Measurements from ENCODE around the gene FAM216A. TPM values are rescaled to one million over a fixed set of nuclear protein-coding genes. Genes with fewer than 3 reads are reported as not detected.
"Not testable (repeated sequence)": the region's sequence is repeated elsewhere in the genome, so short reads cannot be mapped to it uniquely, and the experiment has no call there.

Gene FAM216A
- total and polyA plus RNA-seq, 4 experiments from 2014 or later, result 7.5 to 16.9 (median 12.7) TPM

DNA sequence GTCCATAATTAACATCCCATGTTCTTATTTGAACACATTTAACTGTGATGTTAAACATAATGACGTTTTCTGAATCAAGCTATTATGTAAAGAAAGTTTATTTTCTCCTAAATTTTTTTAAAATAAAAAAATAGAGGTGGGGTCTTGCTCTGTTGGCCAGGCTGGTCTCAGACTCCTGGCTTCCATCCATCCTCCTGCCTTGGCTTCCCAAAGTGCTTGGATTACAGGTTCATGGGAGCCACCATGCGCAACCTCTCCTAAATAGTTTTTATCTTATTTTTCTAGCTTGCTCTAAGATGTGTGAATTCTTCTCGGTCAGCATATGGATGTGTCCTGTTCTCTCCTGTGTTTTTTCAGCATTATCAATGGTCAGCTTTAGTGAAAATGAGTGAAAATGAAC is 36.7 kb downstream of the FAM216A start:
- peaks cover 0 to 2% (median 0%) of the 10 kb centered on the region in 8 donors for H3K9me3 Mint-ChIP-seq
- peaks cover 0 to 10% of the 10 kb centered on the region in 2 donors for H3K36me3 Mint-ChIP-seq
- intact Hi-C loops (cut with micrococcal nuclease), result no loop called here
- no peak for DNase-seq
- H3K4me1 Mint-ChIP-seq, result peaks cover 10 to 24% (median 17%) of the 10 kb centered on the region in 4 donors
- H3K9me3 ChIP-seq (ENCODE audit: control insufficient read depth in 1 of 2, low read length in 2 of 2), result no peaks in the 10 kb centered on the region
- H3K27me3 ChIP-seq (ENCODE audit: insufficient read depth, low read length), result no peaks in the 10 kb centered on the region
- H3K4me3 Mint-ChIP-seq, result no peak overlapping the region
- POLR2A ChIA-PET (ENCODE audit: partially characterized antibody), result no interaction called here
- peaks cover 14% of the 10 kb centered on the region for H3K4me1 ChIP-seq (ENCODE audit: insufficient read depth, low read length)
- no peak overlapping the region for H3K27ac ChIP-seq (ENCODE audit: low read depth, low read length)
- H3K27me3 Mint-ChIP-seq, result no peaks in the 10 kb centered on the region
- H3K4me3 ChIP-seq (ENCODE audit: low read length in 2 of 2), result no peak overlapping the region
- no peak overlapping the region for H3K27ac Mint-ChIP-seq
- CTCF ChIA-PET (ENCODE audit: partially characterized antibody), result interaction anchor here (0.6 to 1.1 kb wide), 2 partner anchors 94 to 97 kb away, joined by 4 read pairs; no protein-coding TSS in a partner anchor
- no peaks in the 10 kb centered on the region for H3K36me3 ChIP-seq (ENCODE audit: insufficient read depth, low read length)

DNA sequence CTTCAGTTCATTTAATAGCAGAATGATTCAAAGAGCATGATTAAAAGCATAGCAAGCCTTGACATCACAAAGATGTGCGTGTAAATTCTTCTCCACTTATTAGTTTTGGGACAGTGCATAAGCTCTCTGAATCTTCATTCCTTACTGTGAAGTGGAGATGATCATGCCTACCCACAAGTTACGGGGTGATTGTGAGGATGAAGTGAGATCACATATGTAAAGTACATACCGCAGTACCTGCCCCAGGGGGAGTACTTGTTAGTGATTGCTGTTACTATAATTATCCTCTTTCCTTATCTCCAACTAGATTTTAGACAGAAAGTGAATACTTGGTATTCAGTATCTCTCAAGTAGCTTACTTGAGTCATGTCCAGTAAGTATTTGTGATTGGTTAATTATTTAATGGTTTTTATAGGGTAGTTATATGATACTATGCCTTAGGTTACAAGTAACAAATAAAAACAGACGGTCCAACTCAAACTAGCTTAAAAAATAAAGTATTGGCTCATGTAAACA is 39.5 kb downstream of the FAM216A start:
- Histone ChIP-seq H3K27ac (ENCODE audit: low read depth, low read length) (no peak overlapping the region), H3K4me3 (ENCODE audit: low read length in 2 of 2) (no peak overlapping the region), H3K27me3 (ENCODE audit: insufficient read depth, low read length) (no peaks in the 10 kb centered on the region), H3K4me1 (ENCODE audit: insufficient read depth, low read length) (no peaks in the 10 kb centered on the region), H3K9me3 (ENCODE audit: control insufficient read depth in 1 of 2, low read length in 2 of 2) (no peaks in the 10 kb centered on the region), H3K36me3 (ENCODE audit: insufficient read depth, low read length) (no peaks in the 10 kb centered on the region)
- no peak for DNase-seq
- Mint-ChIP-seq H3K36me3 (no peaks in the 10 kb centered on the region), H3K27ac (no peak overlapping the region), H3K4me1 (no peaks in the 10 kb centered on the region), H3K9me3 (no peaks in the 10 kb centered on the region), H3K27me3 (no peaks in the 10 kb centered on the region), H3K4me3 (no peak overlapping the region)
- ChIA-PET POLR2A (ENCODE audit: partially characterized antibody) (interaction anchor here (0.8 to 1.1 kb wide), 3 partner anchors 11 to 113 kb away, joined by 3 to 4 read pairs (median 3); no protein-coding TSS in a partner anchor), CTCF (ENCODE audit: partially characterized antibody) (interaction anchor here (0.8 to 2.3 kb wide), 9 partner anchors 9 to 319 kb away, joined by 3 to 10 read pairs (median 4); partner anchors contain the start of gene FAM216A)
- intact Hi-C loops (cut with micrococcal nuclease), result no loop called here

DNA sequence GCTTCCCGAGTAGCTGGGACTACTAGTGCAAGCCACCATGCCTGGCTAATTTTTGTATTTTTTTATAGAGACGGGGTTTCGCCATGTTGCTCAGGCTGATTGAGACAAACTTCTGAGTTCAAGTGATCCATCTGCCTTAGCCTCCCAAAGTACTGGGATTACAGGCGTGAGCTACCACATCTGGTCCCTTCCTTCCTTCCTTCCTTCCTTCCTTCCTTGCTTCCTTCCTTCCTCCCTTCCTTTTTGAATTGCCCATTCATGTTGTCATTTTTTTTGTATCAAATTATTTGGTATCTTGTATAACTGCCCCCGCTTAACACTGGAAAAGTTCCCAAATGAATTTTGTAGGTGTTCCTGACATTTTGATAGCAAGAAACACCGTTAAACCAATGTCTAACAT is 45.2 kb downstream of the FAM216A start:
- Histone ChIP-seq H3K4me1 (ENCODE audit: insufficient read depth, low read length) (no peaks in the 10 kb centered on the region), H3K4me3 (ENCODE audit: low read length in 2 of 2) (no peak overlapping the region), H3K9me3 (ENCODE audit: control insufficient read depth in 1 of 2, low read length in 2 of 2) (no peaks in the 10 kb centered on the region), H3K27ac (ENCODE audit: low read depth, low read length) (no peak overlapping the region), H3K27me3 (ENCODE audit: insufficient read depth, low read length) (no peaks in the 10 kb centered on the region), H3K36me3 (ENCODE audit: insufficient read depth, low read length) (no peaks in the 10 kb centered on the region)
- no peak overlapping the region for H3K27ac Mint-ChIP-seq
- intact Hi-C loops (cut with micrococcal nuclease), result loop anchor here (2.0 kb wide), 1 partner anchor 45 kb away; the partner anchor contains the start of genes FAM216A and GPN3
- no peak for DNase-seq
- ChIA-PET POLR2A (ENCODE audit: partially characterized antibody) (interaction anchor here (1.0 to 1.5 kb wide), 5 partner anchors 10 to 86 kb away, joined by 3 to 7 read pairs (median 4); partner anchors contain the start of genes FAM216A, GPN3, RAD9B and VPS29), CTCF (ENCODE audit: partially characterized antibody) (interaction anchor here (0.9 to 8.1 kb wide), 14 partner anchors 10 to 314 kb away, joined by 3 to 157 read pairs (median 4); partner anchors contain the start of genes ARPC3, FAM216A and GPN3)
- H3K9me3 Mint-ChIP-seq, result no peaks in the 10 kb centered on the region
- H3K4me3 Mint-ChIP-seq, result no peak overlapping the region
- no peaks in the 10 kb centered on the region for H3K36me3 Mint-ChIP-seq
- H3K4me1 Mint-ChIP-seq, result peaks cover 0 to 1% (median 0%) of the 10 kb centered on the region in 4 donors
- H3K27me3 Mint-ChIP-seq, result no peaks in the 10 kb centered on the region

DNA sequence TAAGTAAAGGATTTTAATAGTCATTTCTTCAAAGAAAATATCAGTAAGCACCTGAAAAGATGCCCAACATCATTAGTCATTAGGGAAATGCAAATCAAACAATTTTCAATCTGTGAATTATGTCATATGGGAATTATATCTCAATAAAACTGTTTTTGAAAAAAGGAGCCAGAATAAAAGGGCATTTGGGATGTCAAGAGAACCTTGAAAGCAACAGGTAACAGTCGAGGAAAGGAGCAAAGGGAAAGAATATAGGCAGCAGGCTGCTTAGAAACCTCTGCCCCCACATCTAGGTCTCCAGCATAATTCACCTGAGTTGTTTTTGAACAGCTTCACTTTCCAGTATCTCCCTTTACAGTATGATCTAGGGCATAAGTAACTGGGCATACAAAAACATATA is 45.7 kb downstream of the FAM216A start:
- Mint-ChIP-seq H3K4me1 (peaks cover 0 to 1% (median 0%) of the 10 kb centered on the region in 4 donors), H3K4me3 (no peak overlapping the region), H3K27ac (no peak overlapping the region), H3K27me3 (no peaks in the 10 kb centered on the region), H3K36me3 (no peaks in the 10 kb centered on the region), H3K9me3 (no peaks in the 10 kb centered on the region)
- POLR2A ChIA-PET (ENCODE audit: partially characterized antibody), result no interaction called here
- H3K36me3 ChIP-seq (ENCODE audit: insufficient read depth, low read length), result no peaks in the 10 kb centered on the region
- no peak for DNase-seq
- H3K27ac ChIP-seq (ENCODE audit: low read depth, low read length), result no peak overlapping the region
- H3K27me3 ChIP-seq (ENCODE audit: insufficient read depth, low read length), result no peaks in the 10 kb centered on the region
- H3K9me3 ChIP-seq (ENCODE audit: control insufficient read depth in 1 of 2, low read length in 2 of 2), result no peaks in the 10 kb centered on the region
- no peak overlapping the region for H3K4me3 ChIP-seq (ENCODE audit: low read length in 2 of 2)
- intact Hi-C loops (cut with micrococcal nuclease), result no loop called here
- H3K4me1 ChIP-seq (ENCODE audit: insufficient read depth, low read length), result no peaks in the 10 kb centered on the region
- CTCF ChIA-PET (ENCODE audit: partially characterized antibody), result interaction anchor here (0.9 to 8.1 kb wide), 5 partner anchors 11 to 88 kb away, joined by 3 to 157 read pairs (median 6); partner anchors contain the start of genes ARPC3, FAM216A and GPN3

DNA sequence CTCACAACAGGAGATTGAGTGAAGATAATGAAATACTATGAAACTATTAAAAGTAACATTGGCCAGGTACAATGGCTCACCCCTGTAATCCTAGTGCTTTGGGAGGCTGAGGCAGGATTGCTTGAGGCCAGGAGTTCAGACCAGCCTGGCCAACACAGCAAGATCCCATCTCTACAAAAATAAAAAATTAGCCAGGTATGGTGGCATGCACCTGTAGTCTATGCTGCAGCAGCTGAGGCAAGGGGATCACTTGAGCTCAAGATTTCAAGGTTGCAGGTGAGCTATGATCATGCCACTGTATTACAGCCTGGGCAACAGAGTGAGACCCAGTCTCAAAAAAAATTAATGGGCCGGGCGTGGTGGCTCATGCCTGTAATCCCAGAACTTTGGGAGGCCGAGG is 48.4 kb downstream of the FAM216A start:
- H3K4me1 Mint-ChIP-seq, result peaks cover 3 to 5% (median 5%) of the 10 kb centered on the region in 4 donors
- no peak overlapping the region for H3K4me3 Mint-ChIP-seq
- ChIA-PET POLR2A (ENCODE audit: partially characterized antibody) (no interaction called here), CTCF (ENCODE audit: partially characterized antibody) (interaction anchor here (0.7 to 8.1 kb wide), 3 partner anchors 9 to 85 kb away, joined by 3 to 157 read pairs (median 3); no protein-coding TSS in a partner anchor)
- no peaks in the 10 kb centered on the region for H3K9me3 ChIP-seq (ENCODE audit: control insufficient read depth in 1 of 2, low read length in 2 of 2)
- H3K27me3 Mint-ChIP-seq, result no peaks in the 10 kb centered on the region
- no peak for DNase-seq
- peaks cover 9% of the 10 kb centered on the region for H3K4me1 ChIP-seq (ENCODE audit: insufficient read depth, low read length)
- H3K36me3 Mint-ChIP-seq, result no peaks in the 10 kb centered on the region
- no peak overlapping the region for H3K27ac ChIP-seq (ENCODE audit: low read depth, low read length)
- no peaks in the 10 kb centered on the region for H3K27me3 ChIP-seq (ENCODE audit: insufficient read depth, low read length)
- intact Hi-C loops (cut with micrococcal nuclease), result no loop called here
- no peaks in the 10 kb centered on the region for H3K36me3 ChIP-seq (ENCODE audit: insufficient read depth, low read length)
- H3K9me3 Mint-ChIP-seq, result no peaks in the 10 kb centered on the region
- H3K27ac Mint-ChIP-seq, result no peak overlapping the region
- H3K4me3 ChIP-seq (ENCODE audit: low read length in 2 of 2), result no peak overlapping the region

DNA sequence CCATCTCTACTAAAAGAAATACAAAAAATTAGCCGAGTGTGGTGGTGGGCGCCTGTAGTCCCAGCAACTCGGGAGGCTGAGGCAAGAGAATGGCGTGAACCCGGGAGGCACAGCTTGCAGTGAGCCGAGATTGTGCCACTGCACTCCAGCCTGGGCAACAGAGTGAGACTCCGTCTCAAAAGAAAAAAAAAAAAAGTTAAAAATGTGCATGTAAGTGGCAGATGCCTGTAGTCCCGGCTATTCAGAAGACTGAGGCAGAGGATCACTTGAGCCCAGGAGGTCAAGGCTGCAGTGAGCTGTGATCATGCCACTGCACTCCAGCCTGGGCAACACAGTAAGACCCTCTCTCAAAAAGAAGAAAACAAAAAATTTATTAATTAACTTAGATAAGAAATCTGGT is 49.4 kb downstream of the FAM216A start:
- H3K27me3 Mint-ChIP-seq; H3K27me3 ChIP-seq (ENCODE audit: insufficient read depth, low read length); H3K9me3 Mint-ChIP-seq; CTCF ChIA-PET (ENCODE audit: partially characterized antibody); H3K27ac Mint-ChIP-seq; POLR2A ChIA-PET (ENCODE audit: partially characterized antibody); H3K4me3 Mint-ChIP-seq; H3K4me1 Mint-ChIP-seq; H3K9me3 ChIP-seq (ENCODE audit: control insufficient read depth in 1 of 2, low read length in 2 of 2); H3K36me3 ChIP-seq (ENCODE audit: insufficient read depth, low read length); intact Hi-C loops (cut with micrococcal nuclease); H3K36me3 Mint-ChIP-seq; DNase-seq; H3K4me3 ChIP-seq (ENCODE audit: low read length in 2 of 2); H3K27ac ChIP-seq (ENCODE audit: low read depth, low read length): not testable (repeated sequence)
- peaks cover 13% of the 10 kb centered on the region for H3K4me1 ChIP-seq (ENCODE audit: insufficient read depth, low read length)

DNA sequence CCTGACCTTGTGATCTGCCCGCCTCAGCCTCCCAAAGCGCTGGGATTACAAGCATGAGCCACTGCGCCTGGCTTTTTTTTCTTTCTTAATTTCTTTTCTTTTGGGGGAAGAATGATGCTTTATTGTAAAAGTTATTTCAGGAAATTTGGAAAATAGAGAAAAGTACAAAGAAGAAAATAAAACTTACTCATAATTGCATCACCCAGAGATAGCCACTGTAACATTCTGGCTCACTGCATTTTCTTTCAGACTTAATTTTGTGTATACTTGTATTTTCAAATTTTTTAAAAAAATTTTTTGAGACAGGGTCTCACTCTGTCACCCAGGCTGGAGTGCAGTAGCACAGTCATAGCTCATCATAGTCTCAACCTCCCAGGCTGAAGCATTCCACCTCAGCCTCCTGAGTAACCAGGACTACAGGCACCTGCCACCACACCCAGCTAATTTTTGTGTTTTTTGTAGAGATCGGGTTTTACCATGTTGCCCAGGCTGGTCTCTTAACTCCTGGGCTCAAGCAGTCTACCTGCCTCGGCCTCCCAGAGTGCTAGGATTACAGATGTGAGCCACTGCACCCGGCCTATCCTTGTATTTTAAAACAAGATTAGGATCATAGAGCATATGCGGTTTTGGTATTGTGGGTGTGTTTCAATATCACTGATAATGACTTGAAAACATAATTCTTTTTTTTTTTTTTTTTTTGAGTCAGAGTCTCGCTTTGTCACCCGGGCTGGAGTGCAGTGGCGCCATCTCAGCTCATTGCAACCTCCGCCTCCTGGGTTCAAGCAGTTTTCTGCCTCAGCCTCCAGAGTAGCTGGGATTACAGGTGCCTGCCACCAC is 52.4 kb downstream of the FAM216A start:
- H3K9me3 ChIP-seq (ENCODE audit: control insufficient read depth in 1 of 2, low read length in 2 of 2); H3K9me3 Mint-ChIP-seq; H3K4me3 ChIP-seq (ENCODE audit: low read length in 2 of 2); H3K36me3 ChIP-seq (ENCODE audit: insufficient read depth, low read length); H3K27me3 ChIP-seq (ENCODE audit: insufficient read depth, low read length); intact Hi-C loops (cut with micrococcal nuclease); H3K27ac ChIP-seq (ENCODE audit: low read depth, low read length); H3K36me3 Mint-ChIP-seq; H3K27me3 Mint-ChIP-seq; H3K4me1 Mint-ChIP-seq: not testable (repeated sequence)
- peaks cover 13% of the 10 kb centered on the region for H3K4me1 ChIP-seq (ENCODE audit: insufficient read depth, low read length)
- CTCF ChIA-PET (ENCODE audit: partially characterized antibody), result interaction anchor here (1.5 kb wide), 1 partner anchor 79 kb away, joined by 13 read pairs; no protein-coding TSS in a partner anchor
- peak in 3 of 5 donors; percentile 9 to 27 (median 11) for DNase-seq
- POLR2A ChIA-PET (ENCODE audit: partially characterized antibody), result interaction anchor here (0.6 kb wide), 1 partner anchor 883 kb away, joined by 3 read pairs; no protein-coding TSS in a partner anchor
- Mint-ChIP-seq H3K4me3 (peak overlapping the region in 2 of 8 donors; percentile 39 to 57), H3K27ac (peak overlapping the region in 3 of 7 donors; percentile 43 to 64 (median 56))
